Endodermal cell (in vitro differentiated cells): ENCODE measurements around the gene TLR9. TPM values are rescaled to one million over a fixed set of nuclear protein-coding genes. Genes with fewer than 3 reads are reported as not detected.

Experiments
- DNase-seq: peaks from one replicate; pipeline ENCODE4 v3.0.0-alpha.2; 2017
- H3K27ac ChIP-seq: 2 replicates; pipeline ENCODE4 v1.5.1; 2013; ENCODE audit warnings: mild to moderate bottlenecking, low read depth, low read length, moderate library complexity
- H3K27me3 ChIP-seq: 2 replicates; pipeline ENCODE4 v1.6.1; 2013; ENCODE audit warnings: mild to moderate bottlenecking, low read length, moderate library complexity; ENCODE audit not compliant: insufficient read depth, control insufficient read depth, poor library complexity, severe bottlenecking
- H3K36me3 ChIP-seq: 2 replicates; pipeline ENCODE4 v1.7.0; 2013; ENCODE audit warnings: mild to moderate bottlenecking, low read length, moderate library complexity; ENCODE audit not compliant: control insufficient read depth, insufficient read depth
- H3K4me1 ChIP-seq: one replicate; pipeline ENCODE4 v1.7.0; 2013; ENCODE audit warnings: low read length; ENCODE audit not compliant: control insufficient read depth, insufficient read depth
- H3K4me3 ChIP-seq: 2 replicates; pipeline ENCODE4 v1.5.1; 2013; ENCODE audit warnings: mild to moderate bottlenecking, low read length, moderate library complexity
- H3K9ac ChIP-seq: 2 replicates; pipeline ENCODE4 v1.6.1; 2013; ENCODE audit warnings: mild to moderate bottlenecking, low read length, moderate library complexity; ENCODE audit not compliant: poor library complexity, severe bottlenecking; ENCODE audit errors: extremely low read depth
- H3K9me3 ChIP-seq: 2 replicates; pipeline ENCODE4 v1.6.1; 2013; ENCODE audit warnings: mild to moderate bottlenecking, low read length, moderate library complexity; ENCODE audit not compliant: control insufficient read depth
- H3K27ac Mint-ChIP-seq: 2 replicates; pipeline ENCODE4 v1.8.0; 2020; ENCODE audit warnings: mixed read lengths
- H3K27me3 Mint-ChIP-seq: 2 replicates; pipeline ENCODE4 v1.8.0; 2021; ENCODE audit warnings: mild to moderate bottlenecking, mixed read lengths; ENCODE audit not compliant: insufficient read depth
- H3K36me3 Mint-ChIP-seq: 2 replicates; pipeline ENCODE4 v1.8.0; 2020; ENCODE audit warnings: low read depth, mixed read lengths
- H3K4me1 Mint-ChIP-seq: 2 replicates; pipeline ENCODE4 v1.8.0; 2020; ENCODE audit warnings: mixed read lengths
- H3K4me3 Mint-ChIP-seq: 2 replicates; pipeline ENCODE4 v1.8.0; 2020; ENCODE audit warnings: mild to moderate bottlenecking, moderate library complexity, mixed read lengths
- H3K9me3 Mint-ChIP-seq: 2 replicates; pipeline ENCODE4 v1.8.0; 2020; ENCODE audit warnings: mild to moderate bottlenecking, mixed read lengths
- WGBS, 2 experiments: methylation state at CpG; one replicate each; pipeline versions ENCODE4 v1.1.5 to v1.1.7; 2013; ENCODE audit warnings: missing lambda C conversion rate in 2 of 2, mixed read lengths in 1 of 2; ENCODE audit not compliant: insufficient coverage in 1 of 2, insufficient read length in 1 of 2; 5-methylcytosine and 5-hydroxymethylcytosine counted together
- total RNA-seq, 2 donors: library from RNA; stranded (reverse); fragmentation: NEBNext Ultra II Directional in 1 of 2; extraction: Animal tissue kit (Norgen Biotek cat#: 25700) in 1 of 2; gene quantifications; 2 replicates in 1 of 2; 3 replicates in 1 of 2; pipeline ENCODE4 v1.2.1, GENCODE V29; 2021
- TF ChIP-seq, protein P1 (sequence below): fragments of 200-600 bp; sonication (generic); conservative IDR thresholded peaks from 2 replicates; pipeline ENCODE4 v1.5.0; 2021; ENCODE audit warnings: antibody characterized with exemption, mild to moderate bottlenecking

Gene TLR9
- total RNA-seq, 2 donors from 2014 or later, result 0.11 TPM; not detected in 1

GRCh38 chr3:52227766-52228165, 2.3 kb upstream of the TLR9 start:
- H3K27ac Mint-ChIP-seq, result no peak overlapping the region
- Histone ChIP-seq H3K9me3 (no peaks in the 10 kb centered on the region), H3K27me3 (no peaks in the 10 kb centered on the region), H3K4me3 (no peak overlapping the region), H3K9ac (no peak overlapping the region), H3K4me1 (no peaks in the 10 kb centered on the region), H3K36me3 (peaks cover 18% of the 10 kb centered on the region), H3K27ac (peak overlapping the region; percentile 32)
- peaks cover 23% of the 10 kb centered on the region for H3K36me3 Mint-ChIP-seq
- TF ChIP-seq, protein P1, sequence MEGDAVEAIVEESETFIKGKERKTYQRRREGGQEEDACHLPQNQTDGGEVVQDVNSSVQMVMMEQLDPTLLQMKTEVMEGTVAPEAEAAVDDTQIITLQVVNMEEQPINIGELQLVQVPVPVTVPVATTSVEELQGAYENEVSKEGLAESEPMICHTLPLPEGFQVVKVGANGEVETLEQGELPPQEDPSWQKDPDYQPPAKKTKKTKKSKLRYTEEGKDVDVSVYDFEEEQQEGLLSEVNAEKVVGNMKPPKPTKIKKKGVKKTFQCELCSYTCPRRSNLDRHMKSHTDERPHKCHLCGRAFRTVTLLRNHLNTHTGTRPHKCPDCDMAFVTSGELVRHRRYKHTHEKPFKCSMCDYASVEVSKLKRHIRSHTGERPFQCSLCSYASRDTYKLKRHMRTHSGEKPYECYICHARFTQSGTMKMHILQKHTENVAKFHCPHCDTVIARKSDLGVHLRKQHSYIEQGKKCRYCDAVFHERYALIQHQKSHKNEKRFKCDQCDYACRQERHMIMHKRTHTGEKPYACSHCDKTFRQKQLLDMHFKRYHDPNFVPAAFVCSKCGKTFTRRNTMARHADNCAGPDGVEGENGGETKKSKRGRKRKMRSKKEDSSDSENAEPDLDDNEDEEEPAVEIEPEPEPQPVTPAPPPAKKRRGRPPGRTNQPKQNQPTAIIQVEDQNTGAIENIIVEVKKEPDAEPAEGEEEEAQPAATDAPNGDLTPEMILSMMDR, result no peak
- H3K4me3 Mint-ChIP-seq, result no peak overlapping the region
- H3K27me3 Mint-ChIP-seq, result no peaks in the 10 kb centered on the region
- H3K9me3 Mint-ChIP-seq, result no peaks in the 10 kb centered on the region
- no peak for DNase-seq
- H3K4me1 Mint-ChIP-seq, result no peaks in the 10 kb centered on the region
- 78 to 87% methylated on average over 4 to 7 of the region's 7 CpGs for WGBS, 2 experiments

DNA sequence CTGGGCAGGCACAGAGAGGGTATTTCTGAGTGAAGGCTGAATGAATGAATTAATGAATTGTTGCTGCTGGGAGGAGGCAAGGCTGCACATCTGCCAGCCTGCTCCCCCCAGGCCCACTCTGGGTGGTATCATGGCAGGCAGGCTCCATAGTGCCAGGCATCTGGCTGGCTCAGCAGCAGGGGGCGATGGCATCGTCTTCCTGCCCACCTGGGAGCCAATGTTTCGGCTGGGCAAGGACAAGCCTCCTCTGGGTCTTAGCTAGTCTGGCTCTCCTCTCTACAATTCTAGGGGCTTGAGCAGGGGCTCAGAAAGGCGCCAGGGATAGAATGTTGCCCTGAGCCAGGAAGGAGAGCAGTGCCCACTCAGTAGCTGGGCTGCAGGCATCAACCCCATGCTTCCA, 1.7 kb upstream of the TLR9 start:
- DNase-seq, result no peak
- no peak overlapping the region for H3K27ac ChIP-seq
- TF ChIP-seq, protein P1, result no peak
- H3K9me3 ChIP-seq, result no peaks in the 10 kb centered on the region
- 78 to 87% methylated on average over 3 to 4 of the region's 4 CpGs for WGBS, 2 experiments
- no peak overlapping the region for H3K4me3 ChIP-seq
- H3K36me3 Mint-ChIP-seq, result peaks cover 23% of the 10 kb centered on the region
- no peak overlapping the region for H3K9ac ChIP-seq
- no peak overlapping the region for H3K4me3 Mint-ChIP-seq
- H3K9me3 Mint-ChIP-seq, result no peaks in the 10 kb centered on the region
- H3K27me3 Mint-ChIP-seq, result no peaks in the 10 kb centered on the region
- peaks cover 18% of the 10 kb centered on the region for H3K36me3 ChIP-seq
- no peak overlapping the region for H3K27ac Mint-ChIP-seq
- no peaks in the 10 kb centered on the region for H3K4me1 ChIP-seq
- no peaks in the 10 kb centered on the region for H3K4me1 Mint-ChIP-seq
- H3K27me3 ChIP-seq, result no peaks in the 10 kb centered on the region

DNA sequence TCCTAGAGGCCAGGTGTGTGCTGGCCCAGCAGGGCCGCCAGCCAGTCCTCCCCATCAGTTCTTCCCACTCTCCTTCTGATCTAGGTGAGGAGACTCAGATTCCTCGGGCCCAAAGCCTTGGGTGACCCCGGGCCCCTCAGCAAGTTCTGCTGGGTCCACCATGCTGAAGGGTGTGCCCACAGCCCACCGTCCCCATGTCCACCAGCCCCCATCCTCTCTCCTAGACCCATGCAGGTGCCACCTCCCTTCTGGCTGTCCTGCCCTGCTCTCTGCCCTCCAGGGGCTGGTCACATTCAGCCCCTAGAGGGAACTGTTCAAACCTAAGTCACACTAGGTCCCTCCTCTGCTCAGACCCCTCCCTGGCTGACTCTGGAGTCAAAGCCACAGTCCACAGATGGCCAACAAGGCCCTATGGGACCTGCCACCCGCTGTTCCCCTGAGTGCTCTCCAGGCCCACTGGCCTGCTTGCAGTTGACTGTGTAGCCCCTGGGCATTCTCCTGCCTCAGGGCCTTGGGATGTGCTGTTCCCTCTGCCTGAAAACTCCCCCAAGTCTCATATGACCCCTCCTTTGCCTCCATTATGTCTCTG, 878 bp upstream of the TLR9 start:
- H3K9ac ChIP-seq, result no peak overlapping the region
- WGBS, 2 experiments, result 90 to 93% methylated on average over 5 of the region's 5 CpGs
- H3K36me3 ChIP-seq, result peaks cover 13% of the 10 kb centered on the region
- no peaks in the 10 kb centered on the region for H3K4me1 ChIP-seq
- TF ChIP-seq, protein P1, result no peak
- H3K36me3 Mint-ChIP-seq, result peaks cover 18% of the 10 kb centered on the region
- peak overlapping the region; percentile 1 for H3K27ac Mint-ChIP-seq
- H3K4me3 Mint-ChIP-seq, result no peak overlapping the region
- H3K27me3 Mint-ChIP-seq, result no peaks in the 10 kb centered on the region
- H3K9me3 Mint-ChIP-seq, result no peaks in the 10 kb centered on the region
- H3K9me3 ChIP-seq, result no peaks in the 10 kb centered on the region
- DNase-seq, result peak; percentile 44
- no peaks in the 10 kb centered on the region for H3K4me1 Mint-ChIP-seq
- H3K4me3 ChIP-seq, result no peak overlapping the region
- no peak overlapping the region for H3K27ac ChIP-seq
- no peaks in the 10 kb centered on the region for H3K27me3 ChIP-seq
